Measurements from ENCODE around the gene COL24A1.

COL24A1 gene

GRCh38 chr1:86176226-86176625, 19.7 kb upstream of the COL24A1 start:
- TF ChIP-seq CTCF (IDR thresholded peaks at IDR 0.05; ENCODE audit: extremely low read depth, missing control alignments), result no peak
- DNase-seq (ENCODE audit: low spot score), result no peak

- TF ChIP-seq CTCF (IDR thresholded peaks at IDR 0.05; ENCODE audit: extremely low read depth, missing control alignments), result no peak
- no peak for DNase-seq (ENCODE audit: low spot score)
Measured at GRCh38 chr1:86175756-86176155, 19.2 kb upstream of the COL24A1 start.

- DNase-seq (ENCODE audit: low spot score), result no peak
- no peak for TF ChIP-seq CTCF (IDR thresholded peaks at IDR 0.05; ENCODE audit: extremely low read depth, missing control alignments)
Measured at GRCh38 chr1:86169625-86170024, 13.1 kb upstream of the COL24A1 start.

GRCh38 chr1:86159800-86160199, 3.2 kb upstream of the COL24A1 start:
- no peak for TF ChIP-seq CTCF (IDR thresholded peaks at IDR 0.05; ENCODE audit: extremely low read depth, missing control alignments)
- no peak for DNase-seq (ENCODE audit: low spot score)

GRCh38 chr1:86155807-86156565, 586 bp downstream of the COL24A1 start:
- no peak for TF ChIP-seq CTCF (IDR thresholded peaks at IDR 0.05; ENCODE audit: extremely low read depth, missing control alignments)

GRCh38 chr1:86155051-86155806, 1.3 kb downstream of the COL24A1 start:
- TF ChIP-seq CTCF (IDR thresholded peaks at IDR 0.05; ENCODE audit: extremely low read depth, missing control alignments), result no peak
- DNase-seq (ENCODE audit: low spot score), result no peak

More at GRCh38 chr1:86155807-86156565, 586 bp downstream of the COL24A1 start:
- DNase-seq (ENCODE audit: low spot score), result peak; percentile 32

GRCh38 chr1:86154571-86155050, 2.0 kb downstream of the COL24A1 start:
- no peak for DNase-seq (ENCODE audit: low spot score)

More at GRCh38 chr1:86154571-86155050, 2.0 kb downstream of the COL24A1 start:
- TF ChIP-seq CTCF (IDR thresholded peaks at IDR 0.05; ENCODE audit: extremely low read depth, missing control alignments), result no peak
